Mammary epithelial cell (primary cell): ENCODE results near the gene SFT2D1.

Source experiments
- CTCF ChIP-seq, 2 donors: IDR thresholded peaks in 1 of 2; conservative IDR thresholded peaks in 1 of 2; 2 replicates each; pipeline ENCODE4 v1.5.1; 2011 to 2012; ENCODE audit warnings: inconsistent platforms in 2 of 2, low read length in 2 of 2, mild to moderate bottlenecking in 2 of 2, control low read depth in 1 of 2, low read depth in 1 of 2; ENCODE audit not compliant: insufficient read depth in 1 of 2; ENCODE audit errors: extremely low read depth in 1 of 2
- EZH2 ChIP-seq: IDR thresholded peaks from 2 replicates; pipeline ENCODE4 v1.6.1; 2012; ENCODE audit warnings: low read length, inconsistent platforms, borderline replicate concordance

- TF ChIP-seq CTCF (conservative IDR thresholded peaks at IDR 0.05 in 1 of 2, IDR thresholded peaks at IDR 0.05 in 1 of 2; ENCODE audit: extremely low read depth in 1 of 2, insufficient read depth in 1 of 2, low read depth in 1 of 2, low read length in 2 of 2) (no peak), EZH2 (no peak)
Observed at GRCh38 chr6:166289207-166290060, 52.9 kb downstream of the SFT2D1 start.
